ENCODE results near the gene NPBWR2.
"Not testable (repeated sequence)": the region's sequence is repeated elsewhere in the genome, so short reads cannot be mapped to it uniquely, and the experiment has no call there.

Gene NPBWR2

GRCh38 chr20:64091340-64091739 is 16.0 kb downstream of the NPBWR2 start:
- Mint-ChIP-seq H3K27me3 (no peaks in the 10 kb centered on the region), H3K4me3 (no peak overlapping the region), H3K27ac (no peak overlapping the region), H3K9me3 (peaks cover 0 to 12% of the 10 kb centered on the region in 2 donors), H3K4me1 (peaks cover 5% of the 10 kb centered on the region)
- ATAC-seq, result peak; percentile 11
- DNase-seq, result no peak

GRCh38 chr20:64090165-64090564 is 17.2 kb downstream of the NPBWR2 start:
- no peak overlapping the region for H3K4me3 Mint-ChIP-seq

GRCh38 chr20:64088586-64088985 is 18.8 kb downstream of the NPBWR2 start:
- H3K4me3 Mint-ChIP-seq, ATAC-seq, DNase-seq, H3K27ac Mint-ChIP-seq: not testable (repeated sequence)
- Mint-ChIP-seq H3K4me1 (peaks cover 14% of the 10 kb centered on the region), H3K9me3 (peaks cover 0 to 12% of the 10 kb centered on the region in 2 donors), H3K27me3 (peaks cover 21% of the 10 kb centered on the region)

More at GRCh38 chr20:64090165-64090564, 17.2 kb downstream of the NPBWR2 start:
- DNase-seq, result no peak
- no peak for ATAC-seq
- H3K27ac Mint-ChIP-seq, result no peak overlapping the region
- peaks cover 8% of the 10 kb centered on the region for H3K27me3 Mint-ChIP-seq
- H3K4me1 Mint-ChIP-seq, result peaks cover 5% of the 10 kb centered on the region
- peaks cover 0 to 12% of the 10 kb centered on the region in 2 donors for H3K9me3 Mint-ChIP-seq

- not testable (repeated sequence) for H3K27ac Mint-ChIP-seq
These were observed 20.0 kb downstream of the NPBWR2 start for GRCh38 chr20:64087226-64087825.

GRCh38 chr20:64086801-64087200 is 20.6 kb downstream of the NPBWR2 start:
- no peak for ATAC-seq
- DNase-seq, result no peak
- H3K4me1 Mint-ChIP-seq, result peaks cover 26% of the 10 kb centered on the region
- H3K27ac Mint-ChIP-seq, result no peak overlapping the region
- H3K4me3 Mint-ChIP-seq, result no peak overlapping the region
- H3K9me3 Mint-ChIP-seq, result peaks cover 0 to 12% of the 10 kb centered on the region in 2 donors
- H3K27me3 Mint-ChIP-seq, result peaks cover 25% of the 10 kb centered on the region

More at GRCh38 chr20:64087226-64087825, 20.0 kb downstream of the NPBWR2 start:
- not testable (repeated sequence) for H3K4me3 Mint-ChIP-seq, DNase-seq, ATAC-seq
- H3K9me3 Mint-ChIP-seq, result peaks cover 0 to 12% of the 10 kb centered on the region in 2 donors
- peaks cover 21% of the 10 kb centered on the region for H3K27me3 Mint-ChIP-seq
- H3K4me1 Mint-ChIP-seq, result peaks cover 22% of the 10 kb centered on the region

- Mint-ChIP-seq H3K4me3 (peak overlapping the region; percentile 87 to 96), H3K27me3 (peaks cover 37% of the 10 kb centered on the region), H3K27ac (peak overlapping the region in 1 of 2 donors; percentile 77), H3K4me1 (peaks cover 43% of the 10 kb centered on the region), H3K9me3 (peaks cover 0 to 12% of the 10 kb centered on the region in 2 donors)
- ATAC-seq, result no peak
- DNase-seq, result no peak
These were observed 22.6 kb downstream of the NPBWR2 start for GRCh38 chr20:64084685-64085152.

GRCh38 chr20:64083804-64084684 is 23.3 kb downstream of the NPBWR2 start, which contains the start of gene LKAAEAR1:
Gene LKAAEAR1, minus strand, starts transcription at chr20:64084398. Its CDS starts 179 bp downstream, at chr20:64084219.
- Mint-ChIP-seq H3K27ac (peak within 1 kb of the TSS; percentile 77 to 90), H3K4me1 (peaks cover 45% of the 10 kb centered on the region), H3K9me3 (peaks cover 0 to 12% of the 10 kb centered on the region in 2 donors), H3K4me3 (peak within 1 kb of the TSS; percentile 87 to 96), H3K27me3 (peaks cover 37% of the 10 kb centered on the region)
- ATAC-seq, result no peak
- no peak for DNase-seq

- H3K27me3 Mint-ChIP-seq, result peaks cover 37% of the 10 kb centered on the region
- H3K27ac Mint-ChIP-seq, result no peak overlapping the region
- peak; percentile 61 for ATAC-seq
- peak overlapping the region; percentile 84 to 86 for H3K4me3 Mint-ChIP-seq
- peaks cover 52% of the 10 kb centered on the region for H3K4me1 Mint-ChIP-seq
- H3K9me3 Mint-ChIP-seq, result peaks cover 0 to 12% of the 10 kb centered on the region in 2 donors
- DNase-seq, result peak; percentile 73 to 80
These were observed 24.0 kb downstream of the NPBWR2 start for GRCh38 chr20:64083378-64083803.

GRCh38 chr20:64082820-64083377 is 24.5 kb downstream of the NPBWR2 start:
- peaks cover 37% of the 10 kb centered on the region for H3K27me3 Mint-ChIP-seq
- DNase-seq (no peak), ATAC-seq (no peak)
- H3K4me3 Mint-ChIP-seq, result peak overlapping the region; percentile 84 to 86
- H3K4me1 Mint-ChIP-seq, result peaks cover 57% of the 10 kb centered on the region
- H3K27ac Mint-ChIP-seq, result no peak overlapping the region
- peaks cover 0 to 11% of the 10 kb centered on the region in 2 donors for H3K9me3 Mint-ChIP-seq

- no peak overlapping the region for H3K27ac Mint-ChIP-seq
- ATAC-seq, result no peak
- DNase-seq, result no peak
- peaks cover 63% of the 10 kb centered on the region for H3K4me1 Mint-ChIP-seq
- H3K4me3 Mint-ChIP-seq, result peak overlapping the region; percentile 84 to 86
- H3K9me3 Mint-ChIP-seq, result peaks cover 0 to 6% of the 10 kb centered on the region in 2 donors
- H3K27me3 Mint-ChIP-seq, result peaks cover 37% of the 10 kb centered on the region
These were observed 25.1 kb downstream of the NPBWR2 start for GRCh38 chr20:64082126-64082731.

- DNase-seq, result no peak
- Mint-ChIP-seq H3K9me3 (peaks cover 0 to 2% of the 10 kb centered on the region in 2 donors), H3K4me3 (peak overlapping the region; percentile 33 to 84), H3K4me1 (peaks cover 70% of the 10 kb centered on the region), H3K27ac (peak overlapping the region in 1 of 2 donors; percentile 47), H3K27me3 (peaks cover 37% of the 10 kb centered on the region)
- ATAC-seq, result no peak
These were observed 25.8 kb downstream of the NPBWR2 start for GRCh38 chr20:64081624-64081964.

GRCh38 chr20:64080813-64081623 is 26.3 kb downstream of the NPBWR2 start:
- no peak for DNase-seq
- ATAC-seq, result no peak
- Mint-ChIP-seq H3K4me3 (peak overlapping the region; percentile 74 to 77), H3K27ac (no peak overlapping the region), H3K27me3 (peaks cover 37% of the 10 kb centered on the region), H3K4me1 (peaks cover 75% of the 10 kb centered on the region), H3K9me3 (no peaks in the 10 kb centered on the region)

- DNase-seq (peak; percentile 59 to 64), ATAC-seq (peak; percentile 42)
- H3K27ac Mint-ChIP-seq, result peak within 1 kb of the TSS; percentile 78
- H3K27me3 Mint-ChIP-seq, result peaks cover 30% of the 10 kb centered on the region
- H3K4me1 Mint-ChIP-seq, result peaks cover 83% of the 10 kb centered on the region
- H3K4me3 Mint-ChIP-seq, result peak within 1 kb of the TSS; percentile 96 to 98
- no peaks in the 10 kb centered on the region for H3K9me3 Mint-ChIP-seq
These were observed 27.2 kb downstream of the NPBWR2 start, which contains the start of gene OPRL1 for GRCh38 chr20:64080013-64080812. Gene OPRL1, plus strand, starts transcription at chr20:64080082. Its CDS starts 12,639 bp downstream, at chr20:64092721.

Measured in stimulated activated naive CD8-positive, alpha-beta T cell treated with anti-CD3 and anti-CD28 coated beads, Interleukin-15, amount 100 ng/mL, for 72 hours (primary cell).